GM21423 (cell line): ENCODE measurements around the gene CNEP1R1.

Experiments used
- ATAC-seq: cut with Tn5 transposase; IDR thresholded peaks from one replicate; pipeline ENCODE4 v1.9.1; 2021; ENCODE audit warnings: mild to moderate bottlenecking, moderate library complexity; ENCODE audit not compliant: unreplicated experiment

CNEP1R1 gene

GRCh38 chr16:50059669-50060068, 34.6 kb downstream of the CNEP1R1 start:
- ATAC-seq = no peak

- ATAC-seq = no peak
These were observed 36.3 kb downstream of the CNEP1R1 start for GRCh38 chr16:50061326-50061725.

- ATAC-seq = no peak
These were observed 40.2 kb downstream of the CNEP1R1 start for GRCh38 chr16:50065241-50065623.

- peak; percentile 77 for ATAC-seq
These were observed 40.8 kb downstream of the CNEP1R1 start, which contains the start of gene HEATR3 for GRCh38 chr16:50065624-50066481. TSS of gene HEATR3 (plus strand) at chr16:50065970. CDS start at chr16:50066132, 162 bp downstream.

GRCh38 chr16:50066482-50067289, 41.7 kb downstream of the CNEP1R1 start:
- no peak for ATAC-seq

- peak; percentile 34 for ATAC-seq
These were observed 42.3 kb downstream of the CNEP1R1 start for GRCh38 chr16:50067290-50067853.

GRCh38 chr16:50068550-50068949, 43.5 kb downstream of the CNEP1R1 start:
- no peak for ATAC-seq

GRCh38 chr16:50069060-50069459, 44.0 kb downstream of the CNEP1R1 start:
- ATAC-seq = no peak

- no peak for ATAC-seq
These were observed 46.1 kb downstream of the CNEP1R1 start for GRCh38 chr16:50071075-50071671.

- ATAC-seq = no peak
These were observed 47.7 kb downstream of the CNEP1R1 start for GRCh38 chr16:50072730-50073129.

- ATAC-seq = no peak
These were observed 54.5 kb downstream of the CNEP1R1 start for GRCh38 chr16:50079397-50080140.

GRCh38 chr16:50081428-50082018, 56.5 kb downstream of the CNEP1R1 start:
- ATAC-seq = no peak

GRCh38 chr16:50083996-50084395, 59.0 kb downstream of the CNEP1R1 start:
- ATAC-seq = no peak

GRCh38 chr16:50086176-50086575, 61.2 kb downstream of the CNEP1R1 start:
- ATAC-seq = no peak
